SJCRH30 (cell line): ENCODE data around the gene CEACAM1. TPM values are rescaled to one million over a fixed set of nuclear protein-coding genes. Genes with fewer than 3 reads are reported as not detected.
"Not testable (repeated sequence)": the region's sequence is repeated elsewhere in the genome, so short reads cannot be mapped to it uniquely, and the experiment has no call there.

Source experiments
- DNase-seq, 2 experiments: peaks; one replicate each; pipeline ENCODE4 v3.0.0-alpha.2; 2015 to 2020
- H3K27ac ChIP-seq: fragments of 250-450 bp; sonication (Bioruptor Pico); 2 replicates; pipeline ENCODE4 v1.5.1; 2020; ENCODE audit warnings: mild to moderate bottlenecking, moderate library complexity
- H3K27me3 ChIP-seq: fragments of 250-450 bp; sonication (Bioruptor Pico); 2 replicates; pipeline ENCODE4 v1.5.1; 2020; ENCODE audit warnings: mild to moderate bottlenecking, moderate library complexity
- H3K36me3 ChIP-seq: fragments of 250-450 bp; sonication (Bioruptor Pico); 2 replicates; pipeline ENCODE4 v1.5.1; 2020; ENCODE audit warnings: mild to moderate bottlenecking, moderate library complexity
- H3K4me1 ChIP-seq: fragments of 250-450 bp; sonication (Bioruptor Pico); 2 replicates; pipeline ENCODE4 v1.5.1; 2020; ENCODE audit warnings: mild to moderate bottlenecking, moderate library complexity
- H3K4me3 ChIP-seq: fragments of 250-450 bp; sonication (Bioruptor Pico); 2 replicates; pipeline ENCODE4 v1.5.1; 2020; ENCODE audit warnings: mild to moderate bottlenecking, moderate library complexity
- H3K9me3 ChIP-seq: fragments of 250-450 bp; sonication (Bioruptor Pico); replicated peaks from 2 replicates; pipeline ENCODE4 v1.5.1; 2020; ENCODE audit warnings: mild to moderate bottlenecking, moderate library complexity
- total RNA-seq: library from RNA; depleted of rRNA; stranded (reverse); fragments of >200 nt; shearing (Covaris generic); gene quantifications from 2 replicates; pipeline ENCODE4 v1.2.3, GENCODE V29; 2014; rRNA removed

The CEACAM1 gene
- not detected in 2 replicates for total RNA-seq

- no peak within 1 kb of the TSS for H3K27ac ChIP-seq
- DNase-seq, result no peak
These were observed at the start of gene CEACAM1 for GRCh38 chr19:42528354-42529247. TSS of gene CEACAM1 (minus strand) at chr19:42528481. CDS start at chr19:42528374, 107 bp downstream.

GRCh38 chr19:42577016-42577415, 48.7 kb upstream of the CEACAM1 start:
- no peaks in the 10 kb centered on the region; the same call in 1 of the 2 replicates for H3K27me3 ChIP-seq
- no peaks in the 10 kb centered on the region for H3K4me1 ChIP-seq
- H3K27ac ChIP-seq, result no peak overlapping the region
- H3K9me3 ChIP-seq, result no peaks in the 10 kb centered on the region
- no peaks in the 10 kb centered on the region for H3K36me3 ChIP-seq
- no peak overlapping the region for H3K4me3 ChIP-seq
- DNase-seq, result no peak

More at GRCh38 chr19:42528354-42529247, at the start of gene CEACAM1:
- no peaks in the 10 kb centered on the region for H3K36me3 ChIP-seq
- no peak within 1 kb of the TSS for H3K4me3 ChIP-seq
- peaks cover 9% of the 10 kb centered on the region for H3K27me3 ChIP-seq
- no peaks in the 10 kb centered on the region for H3K9me3 ChIP-seq
- no peaks in the 10 kb centered on the region for H3K4me1 ChIP-seq

- Histone ChIP-seq H3K4me1 (no peaks in the 10 kb centered on the region), H3K27me3 (no peaks in the 10 kb centered on the region; the same call in 1 of the 2 replicates), H3K9me3 (no peaks in the 10 kb centered on the region), H3K36me3 (no peaks in the 10 kb centered on the region), H3K27ac (no peak overlapping the region), H3K4me3 (no peak overlapping the region)
- DNase-seq, result no peak
These were observed 48.0 kb upstream of the CEACAM1 start for GRCh38 chr19:42576241-42576640.

DNA sequence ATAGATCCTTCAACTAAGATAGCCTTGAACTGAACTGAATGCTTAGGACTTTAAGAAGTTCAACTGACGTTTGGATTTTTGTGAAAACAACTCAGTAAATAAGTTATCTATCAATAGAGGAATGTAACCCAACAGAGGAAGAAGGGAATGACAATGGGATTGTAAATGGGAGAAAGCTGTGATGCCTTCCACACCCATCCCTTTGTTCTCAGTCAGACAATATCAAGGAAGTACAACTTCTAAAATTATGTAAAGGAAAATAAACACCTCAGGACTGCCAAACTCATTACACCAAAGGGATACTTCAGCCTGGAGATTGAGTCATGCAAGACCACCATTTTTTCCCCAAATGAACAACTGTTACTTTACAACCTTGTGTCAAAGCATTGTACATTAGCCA, 45.4 kb upstream of the CEACAM1 start:
- Histone ChIP-seq H3K27ac (no peak overlapping the region), H3K4me1 (no peaks in the 10 kb centered on the region), H3K4me3 (no peak overlapping the region), H3K27me3 (no peaks in the 10 kb centered on the region), H3K36me3 (no peaks in the 10 kb centered on the region), H3K9me3 (no peaks in the 10 kb centered on the region)
- no peak for DNase-seq

GRCh38 chr19:42571116-42571515, 42.8 kb upstream of the CEACAM1 start:
- H3K36me3 ChIP-seq, result no peaks in the 10 kb centered on the region
- no peaks in the 10 kb centered on the region for H3K9me3 ChIP-seq
- DNase-seq, result no peak

DNA sequence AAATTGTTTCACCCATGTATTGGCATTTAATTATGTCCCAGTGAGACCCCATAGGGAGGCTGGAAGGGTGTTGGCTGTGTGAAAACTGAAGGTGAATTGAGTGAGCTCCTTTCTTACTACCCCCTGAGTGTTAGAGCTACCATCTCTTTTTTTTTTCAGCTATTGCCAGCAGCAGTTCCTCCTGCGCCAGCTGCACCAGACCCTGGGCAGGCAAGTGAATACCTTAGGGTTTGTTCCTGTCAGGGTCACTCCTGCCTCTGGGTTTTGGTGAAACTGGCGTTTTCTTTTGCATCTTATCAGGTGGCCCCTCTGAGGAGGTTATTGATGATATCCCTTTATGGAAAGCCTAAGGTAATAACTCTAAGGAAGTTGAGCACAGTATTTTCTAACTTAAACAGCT, 40.9 kb upstream of the CEACAM1 start:
- no peak for DNase-seq
- Histone ChIP-seq H3K4me1 (no peaks in the 10 kb centered on the region), H3K36me3 (no peaks in the 10 kb centered on the region), H3K27me3 (no peaks in the 10 kb centered on the region), H3K9me3 (no peaks in the 10 kb centered on the region), H3K27ac (no peak overlapping the region), H3K4me3 (no peak overlapping the region)

More at GRCh38 chr19:42571116-42571515, 42.8 kb upstream of the CEACAM1 start:
- Histone ChIP-seq H3K27me3 (no peaks in the 10 kb centered on the region), H3K27ac (no peak overlapping the region), H3K4me1 (no peaks in the 10 kb centered on the region), H3K4me3 (no peak overlapping the region)

- H3K4me3 ChIP-seq, result no peak overlapping the region
- no peaks in the 10 kb centered on the region for H3K4me1 ChIP-seq
- no peaks in the 10 kb centered on the region for H3K9me3 ChIP-seq
- no peaks in the 10 kb centered on the region for H3K27me3 ChIP-seq
- no peaks in the 10 kb centered on the region for H3K36me3 ChIP-seq
- DNase-seq, result no peak
- no peak overlapping the region for H3K27ac ChIP-seq
These were observed 39.7 kb upstream of the CEACAM1 start for GRCh38 chr19:42568006-42568405.

GRCh38 chr19:42567567-42567966, 39.3 kb upstream of the CEACAM1 start:
- Histone ChIP-seq H3K4me3 (no peak overlapping the region), H3K4me1 (no peaks in the 10 kb centered on the region), H3K36me3 (no peaks in the 10 kb centered on the region), H3K9me3 (no peaks in the 10 kb centered on the region), H3K27ac (no peak overlapping the region), H3K27me3 (no peaks in the 10 kb centered on the region)
- no peak for DNase-seq

- DNase-seq, result peak in 1 of 2 experiments; percentile 41
- no peak overlapping the region for H3K27ac ChIP-seq
- no peaks in the 10 kb centered on the region for H3K27me3 ChIP-seq
- H3K4me3 ChIP-seq, result no peak overlapping the region
- H3K36me3 ChIP-seq, result no peaks in the 10 kb centered on the region
- no peaks in the 10 kb centered on the region for H3K4me1 ChIP-seq
- H3K9me3 ChIP-seq, result no peaks in the 10 kb centered on the region
These were observed 35.3 kb upstream of the CEACAM1 start for GRCh38 chr19:42563352-42564210.

- H3K4me1 ChIP-seq, result no peaks in the 10 kb centered on the region
- DNase-seq, result no peak
- H3K9me3 ChIP-seq, result no peaks in the 10 kb centered on the region
- H3K4me3 ChIP-seq, result no peak overlapping the region
- H3K36me3 ChIP-seq, result no peaks in the 10 kb centered on the region
- no peak overlapping the region for H3K27ac ChIP-seq
- peaks cover 2% of the 10 kb centered on the region; the same call in 1 of the 2 replicates for H3K27me3 ChIP-seq
These were observed 33.2 kb upstream of the CEACAM1 start for GRCh38 chr19:42561512-42561911.

- no peak overlapping the region for H3K4me3 ChIP-seq
- H3K36me3 ChIP-seq, result no peaks in the 10 kb centered on the region
- no peak overlapping the region for H3K27ac ChIP-seq
- no peaks in the 10 kb centered on the region for H3K4me1 ChIP-seq
- no peak for DNase-seq
- H3K27me3 ChIP-seq, result peaks cover 2% of the 10 kb centered on the region; the same call in 1 of the 2 replicates
- H3K9me3 ChIP-seq, result no peaks in the 10 kb centered on the region
These were observed 32.5 kb upstream of the CEACAM1 start for GRCh38 chr19:42560731-42561130.

- DNase-seq, result no peak
- Histone ChIP-seq H3K27me3 (peaks cover 2% of the 10 kb centered on the region; the same call in 1 of the 2 replicates), H3K4me3 (no peak overlapping the region), H3K4me1 (no peaks in the 10 kb centered on the region), H3K36me3 (no peaks in the 10 kb centered on the region), H3K9me3 (no peaks in the 10 kb centered on the region), H3K27ac (no peak overlapping the region)
These were observed 30.3 kb upstream of the CEACAM1 start for GRCh38 chr19:42558450-42559150.

DNA sequence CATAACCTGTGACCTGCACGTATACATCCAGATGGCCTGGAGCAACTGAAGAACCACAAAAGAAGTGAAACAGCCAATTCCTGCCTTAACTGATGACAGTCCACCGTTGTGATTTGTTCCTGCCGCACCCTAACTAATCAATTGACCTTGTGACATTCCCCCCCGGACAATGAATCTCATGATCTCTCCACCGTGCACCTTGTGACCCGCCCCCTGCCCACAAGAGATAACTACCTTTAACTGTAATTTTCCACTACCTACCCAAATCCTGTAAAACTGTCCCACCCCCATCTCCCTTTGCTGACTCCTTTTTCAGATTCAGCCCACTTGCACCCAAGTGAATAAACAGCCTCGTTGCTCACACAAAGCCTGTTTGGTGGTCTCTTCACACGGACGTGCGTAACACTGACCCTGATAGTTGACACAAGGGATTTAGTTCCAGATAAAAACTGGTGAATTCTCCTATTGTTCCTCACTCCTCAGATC, 29.1 kb upstream of the CEACAM1 start:
- H3K36me3 ChIP-seq, result not testable (repeated sequence)

DNA sequence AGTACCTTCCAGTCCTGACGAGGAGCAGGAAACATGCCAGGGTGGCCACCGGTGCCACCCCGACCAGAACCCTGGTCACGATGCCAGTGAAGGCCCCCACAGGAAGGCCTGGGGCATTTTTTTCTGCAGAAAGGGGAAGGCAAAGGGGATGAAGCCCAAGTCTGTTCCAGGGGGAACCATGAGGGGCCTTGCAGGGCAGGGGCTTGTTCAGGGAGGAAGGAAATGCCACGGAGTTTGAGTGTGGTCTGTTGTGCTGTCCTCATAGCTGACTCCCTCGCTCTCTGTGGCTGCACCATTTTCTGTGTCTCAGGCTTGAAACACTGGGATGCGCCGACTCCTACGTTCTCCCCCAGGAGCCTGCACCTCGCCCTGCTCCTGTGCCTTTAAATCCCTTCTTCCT, 27.5 kb upstream of the CEACAM1 start:
- H3K9me3 ChIP-seq, result no peaks in the 10 kb centered on the region
- H3K4me1 ChIP-seq, result no peaks in the 10 kb centered on the region
- H3K4me3 ChIP-seq, result no peak overlapping the region
- no peaks in the 10 kb centered on the region for H3K36me3 ChIP-seq
- no peak overlapping the region for H3K27ac ChIP-seq
- DNase-seq, result no peak
- peaks cover 2% of the 10 kb centered on the region; the same call in 1 of the 2 replicates for H3K27me3 ChIP-seq

More for the DNA sequence above, 29.1 kb upstream of the CEACAM1 start:
- H3K27me3 ChIP-seq, H3K27ac ChIP-seq, H3K4me3 ChIP-seq, H3K9me3 ChIP-seq, H3K4me1 ChIP-seq, DNase-seq: not testable (repeated sequence)
